Hematopoietic multipotent progenitor cell treated with erythropoietin and hydrocortisone succinate and interleukin-3 and kit ligand, for 6 days (in vitro differentiated cells): ENCODE data around the gene AP3D1.
"Not testable (repeated sequence)": the region's sequence is repeated elsewhere in the genome, so short reads cannot be mapped to it uniquely, and the experiment has no call there.

Experiments
- DNase-seq: peaks from one replicate; pipeline ENCODE4 v3.0.0-alpha.2; 2015

Gene AP3D1

DNA sequence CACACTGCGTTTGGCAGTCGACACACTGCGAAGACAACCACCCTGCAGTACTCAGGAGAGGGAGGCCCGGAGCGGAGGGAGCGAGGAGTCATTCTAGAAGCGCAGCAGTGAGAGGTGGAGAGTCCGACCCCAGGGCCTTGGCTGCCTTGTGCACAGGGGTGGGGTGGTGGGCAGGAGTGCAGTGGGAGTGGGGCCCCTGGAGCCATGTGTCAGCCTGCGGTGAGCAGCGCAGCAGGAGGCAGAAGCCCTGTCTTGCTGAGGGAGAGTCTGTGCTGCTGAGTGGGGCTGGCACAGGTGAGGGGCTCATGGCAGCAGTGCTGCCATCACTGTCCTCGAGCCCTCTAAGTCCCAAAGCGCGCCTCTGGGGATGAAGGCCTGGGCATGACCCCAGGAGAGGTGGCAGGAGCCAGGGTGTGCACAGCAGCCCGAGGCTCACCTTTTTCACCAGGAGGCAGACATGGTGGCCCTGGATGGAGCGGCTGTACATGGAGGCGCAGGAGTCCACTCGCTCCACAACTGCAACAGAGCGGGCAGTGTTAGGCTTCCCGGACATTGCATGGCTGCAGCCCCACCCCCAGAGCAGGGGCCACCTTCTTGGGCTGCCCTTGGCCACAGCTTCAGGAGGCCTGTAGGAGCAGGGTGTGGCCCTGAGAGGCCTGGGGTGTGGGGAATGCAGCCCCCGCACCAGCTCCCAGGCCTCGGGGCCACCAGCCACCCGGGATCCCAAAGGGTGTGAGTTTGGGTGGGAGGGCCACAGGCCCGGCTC is 42.9 kb downstream of the AP3D1 start:
- no peak for DNase-seq

GRCh38 chr19:2103045-2103707 is 48.2 kb downstream of the AP3D1 start:
- no peak for DNase-seq

DNA sequence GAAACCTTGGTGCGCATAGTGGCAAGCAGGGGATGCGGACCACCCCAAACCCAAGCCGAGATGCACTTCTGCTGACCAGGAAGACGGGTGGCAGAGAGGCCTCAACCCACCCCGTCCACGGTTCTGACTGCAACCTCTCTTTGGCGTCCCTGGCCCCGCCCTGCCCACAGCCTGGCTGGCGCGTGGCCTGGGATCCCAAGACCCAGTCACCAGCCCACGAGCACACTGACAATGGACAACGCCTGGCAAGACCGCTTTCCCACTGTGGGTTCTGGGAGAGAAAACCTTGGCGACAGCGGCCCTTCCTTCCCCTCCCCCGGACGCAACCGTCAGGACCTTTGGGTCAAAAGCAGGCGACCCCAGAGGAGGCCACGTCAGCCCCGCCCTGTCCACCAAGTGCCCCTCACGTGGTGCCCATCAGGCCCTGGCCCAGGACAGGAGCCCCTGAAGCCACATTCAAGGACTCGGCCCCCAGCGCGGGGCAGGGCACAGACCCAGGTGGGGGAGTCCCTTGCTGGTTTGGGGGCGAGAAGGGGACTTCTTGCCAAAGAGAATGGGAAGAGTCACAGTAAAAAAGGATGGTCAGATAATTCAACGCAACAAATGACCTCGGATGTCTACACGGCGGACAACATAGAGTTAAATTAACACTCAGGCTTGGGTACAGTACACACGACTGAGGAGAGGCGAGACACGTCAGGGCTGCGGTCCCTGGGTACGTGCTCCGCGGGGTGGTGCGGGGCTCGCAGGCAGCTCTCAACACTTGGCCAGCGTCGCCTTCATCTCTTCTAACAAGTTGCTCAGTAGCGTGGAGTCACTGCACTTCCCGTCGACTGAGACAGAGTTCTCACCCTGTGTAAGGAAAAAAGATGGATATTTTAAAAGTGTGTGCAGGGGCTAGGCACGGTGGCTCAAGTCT is 49.7 kb downstream of the AP3D1 start:
- DNase-seq, result no peak

GRCh38 chr19:2100719-2101061 is 50.7 kb downstream of the AP3D1 start:
- DNase-seq, result no peak

DNA sequence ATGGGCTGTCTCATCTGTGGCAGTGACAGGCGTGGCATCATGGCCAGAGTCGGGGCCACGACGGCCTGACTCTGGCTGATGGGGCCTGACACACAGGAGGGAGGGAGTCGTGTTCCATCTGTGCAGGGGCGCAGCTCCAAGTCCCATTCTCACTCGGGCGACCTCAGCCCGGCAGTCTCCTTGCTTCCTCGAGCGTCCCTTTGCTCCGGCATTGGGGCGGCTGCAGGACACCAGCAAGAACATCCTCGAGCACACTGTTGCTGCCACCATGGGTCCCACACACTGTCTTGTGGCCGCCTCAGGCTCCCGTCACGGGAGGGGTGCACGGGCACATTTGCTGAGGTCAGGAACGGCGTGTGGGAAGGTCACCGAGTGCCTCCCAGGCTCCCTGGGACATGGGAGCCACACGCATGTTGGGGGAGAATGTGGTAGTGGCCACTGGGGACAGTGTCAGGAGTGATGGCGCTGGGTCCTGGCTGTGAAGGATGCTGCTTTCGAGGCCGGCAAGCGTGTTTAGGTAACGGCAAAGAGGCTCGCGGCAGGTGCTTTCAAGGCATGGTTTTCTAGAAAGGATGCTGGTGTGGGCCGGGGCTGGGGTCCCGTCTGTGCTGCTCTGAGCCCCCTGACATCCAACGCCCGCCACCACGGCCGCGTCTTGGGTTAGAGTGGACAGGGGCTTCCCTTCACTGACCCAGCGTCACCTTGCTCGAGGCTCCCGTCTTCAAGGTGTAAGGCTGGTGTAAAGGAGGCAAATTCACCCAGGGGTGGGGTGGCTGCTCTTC is 51.2 kb downstream of the AP3D1 start:
- DNase-seq, result no peak

- no peak for DNase-seq
These were observed 52.3 kb downstream of the AP3D1 start for GRCh38 chr19:2099054-2099501.

GRCh38 chr19:2097886-2098327 is 53.5 kb downstream of the AP3D1 start:
- no peak for DNase-seq

DNA sequence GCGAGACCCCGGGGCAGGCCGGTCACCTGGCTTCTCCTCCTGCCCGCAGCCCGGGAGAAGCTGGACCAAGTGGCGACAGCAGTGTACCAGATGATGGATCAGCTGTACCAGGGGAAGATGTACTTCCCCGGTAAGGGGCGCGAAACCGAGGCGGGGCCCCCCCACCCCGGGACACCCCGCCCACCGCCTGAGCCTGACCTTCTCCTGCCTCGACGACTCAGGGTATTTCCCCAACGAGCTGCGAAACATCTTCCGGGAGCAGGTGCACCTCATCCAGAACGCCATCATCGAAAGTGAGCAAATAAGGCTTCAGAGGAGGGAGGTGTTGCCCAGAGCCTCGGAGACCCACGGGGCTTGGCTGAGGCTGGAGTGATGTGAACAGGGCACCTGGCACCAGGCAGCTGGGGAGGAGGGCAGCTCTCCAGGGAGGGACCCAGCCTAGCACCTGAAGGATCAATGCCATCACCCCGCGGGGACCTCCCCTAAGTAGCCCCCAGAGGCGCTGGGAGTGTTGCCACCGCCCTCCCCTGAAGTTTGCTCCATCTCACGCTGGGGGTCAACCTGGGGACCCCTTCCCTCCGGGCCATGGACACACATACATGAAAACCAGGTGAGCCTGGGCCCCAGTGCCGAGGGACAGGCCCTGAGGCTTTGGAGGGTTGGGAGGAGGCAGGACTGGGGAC is 54.0 kb downstream of the AP3D1 start:
- DNase-seq, result no peak

DNA sequence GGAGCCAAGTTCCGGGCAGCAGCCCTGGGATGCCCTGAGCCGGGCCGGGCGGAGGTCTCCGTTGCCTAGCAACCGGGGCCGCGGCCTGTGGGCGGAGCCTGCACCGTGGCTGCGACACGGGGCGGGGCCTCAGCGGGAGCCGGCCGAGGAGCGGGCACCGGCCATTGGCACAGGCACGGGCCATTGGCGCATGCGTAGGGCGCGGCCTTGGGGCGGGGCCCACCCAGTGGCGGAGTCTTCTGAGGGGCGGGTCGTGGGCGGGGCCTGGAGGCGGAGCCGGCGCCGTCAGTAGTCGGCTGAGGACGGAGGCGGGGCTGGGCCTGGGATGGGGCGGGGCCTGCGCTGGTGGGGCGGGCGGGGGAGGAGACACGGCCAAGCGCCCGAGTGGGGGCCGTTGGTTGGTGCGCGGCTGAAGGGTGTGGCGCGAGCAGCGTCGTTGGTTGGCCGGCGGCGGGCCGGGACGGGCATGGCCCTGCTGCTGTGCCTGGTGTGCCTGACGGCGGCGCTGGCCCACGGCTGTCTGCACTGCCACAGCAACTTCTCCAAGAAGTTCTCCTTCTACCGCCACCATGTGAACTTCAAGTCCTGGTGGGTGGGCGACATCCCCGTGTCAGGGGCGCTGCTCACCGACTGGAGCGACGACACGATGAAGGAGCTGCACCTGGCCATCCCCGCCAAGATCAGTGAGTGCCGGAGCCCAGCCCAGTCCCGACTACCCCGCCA is 54.7 kb downstream of the AP3D1 start, which contains the start of gene IZUMO4:
Gene IZUMO4, plus strand, starts transcription at position 436 of the 723 bp plus-strand sequence. Its CDS starts 31 bp downstream, at position 467.
- DNase-seq, result peak; percentile 97

- peak; percentile 92 for DNase-seq
These were observed 55.3 kb downstream of the AP3D1 start, which contains the start of gene MOB3A for GRCh38 chr19:2096034-2096479. TSS of gene MOB3A (minus strand) at chr19:2096326. CDS start at chr19:2078560, 17,766 bp downstream.

- DNase-seq, result not testable (repeated sequence)
These were observed 59.3 kb downstream of the AP3D1 start for GRCh38 chr19:2091926-2092525.

GRCh38 chr19:2089727-2090053 is 61.7 kb downstream of the AP3D1 start:
- no peak for DNase-seq

DNA sequence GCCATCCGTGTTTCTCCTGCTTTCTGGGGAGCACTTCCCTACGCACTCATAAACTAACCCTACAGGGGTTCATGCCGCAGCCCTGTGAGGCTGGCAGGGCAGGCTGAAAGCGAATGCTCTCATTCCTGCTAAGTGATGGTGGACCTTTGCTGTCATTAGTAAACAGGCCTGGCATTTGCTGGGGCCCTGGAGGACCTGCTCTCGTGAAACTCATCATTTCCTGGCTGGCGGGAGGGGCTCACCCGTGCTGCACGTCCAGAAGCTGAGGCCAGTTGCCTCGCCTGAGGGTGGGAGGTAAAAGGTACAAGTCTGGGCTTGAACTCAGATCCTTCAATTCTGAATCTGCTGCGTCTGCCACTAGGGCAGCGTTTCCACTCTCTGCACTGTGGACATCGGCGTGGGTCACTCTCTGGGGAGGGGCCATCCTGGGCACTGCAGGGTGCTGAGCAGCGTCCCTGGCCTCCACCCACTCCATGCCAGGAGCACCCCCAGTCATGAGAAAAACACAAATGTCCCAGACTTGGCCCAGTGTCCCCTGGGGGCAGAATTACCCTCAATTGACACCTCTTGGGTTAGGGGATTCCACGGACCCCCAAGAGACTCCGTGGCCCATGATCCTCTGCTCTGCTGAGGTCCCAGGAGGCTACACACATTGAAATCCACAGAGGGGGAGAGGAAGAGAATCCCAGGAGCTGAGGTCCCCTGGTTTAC is 62.2 kb downstream of the AP3D1 start:
- peak; percentile 35 for DNase-seq

- peak; percentile 69 for DNase-seq
These were observed 63.7 kb downstream of the AP3D1 start for GRCh38 chr19:2087621-2088100.

DNA sequence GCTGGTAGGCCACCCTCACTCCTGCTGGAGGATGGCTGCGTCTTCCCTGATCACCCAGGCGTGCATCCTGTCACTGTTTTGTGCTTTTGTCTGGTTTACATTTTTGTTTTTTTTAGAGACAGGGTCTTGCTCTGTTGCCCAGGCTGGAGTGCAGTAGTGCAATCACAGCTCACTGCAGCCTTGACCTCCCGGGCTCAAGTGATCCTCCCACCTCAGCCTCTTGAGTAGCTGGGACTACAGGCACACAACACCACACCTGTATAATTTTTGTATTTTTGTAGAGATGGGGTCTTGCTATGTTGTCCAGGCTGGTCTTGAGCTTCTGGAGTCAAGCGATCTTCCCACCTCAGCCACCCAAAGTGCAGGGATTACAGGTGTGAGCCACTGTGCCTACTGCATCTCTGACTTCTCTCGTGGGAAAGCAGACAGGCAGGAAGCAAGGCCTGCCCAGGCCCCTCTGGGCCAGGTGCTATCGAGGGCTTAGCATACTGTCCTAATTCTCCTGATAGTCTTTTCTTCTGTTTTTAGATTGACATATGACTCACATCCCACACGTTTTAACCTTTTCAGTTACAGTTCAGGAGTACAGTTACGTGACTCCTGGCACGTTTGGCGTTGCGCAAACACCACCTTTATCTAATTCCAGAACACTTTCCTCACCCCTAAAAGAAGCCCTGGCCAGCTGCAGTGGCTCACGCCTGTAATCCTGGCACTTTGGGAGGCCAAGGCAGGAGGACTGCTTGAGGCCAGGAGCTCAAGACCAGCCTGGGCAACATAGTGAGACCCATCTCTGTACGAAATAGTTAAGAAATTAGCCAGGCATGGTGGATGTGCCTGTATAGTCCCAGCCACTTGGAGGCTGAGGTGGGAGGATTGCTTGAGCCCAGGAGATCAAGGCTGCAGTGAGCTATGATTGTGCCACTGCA is 64.4 kb downstream of the AP3D1 start:
- peak; percentile 52 for DNase-seq

DNA sequence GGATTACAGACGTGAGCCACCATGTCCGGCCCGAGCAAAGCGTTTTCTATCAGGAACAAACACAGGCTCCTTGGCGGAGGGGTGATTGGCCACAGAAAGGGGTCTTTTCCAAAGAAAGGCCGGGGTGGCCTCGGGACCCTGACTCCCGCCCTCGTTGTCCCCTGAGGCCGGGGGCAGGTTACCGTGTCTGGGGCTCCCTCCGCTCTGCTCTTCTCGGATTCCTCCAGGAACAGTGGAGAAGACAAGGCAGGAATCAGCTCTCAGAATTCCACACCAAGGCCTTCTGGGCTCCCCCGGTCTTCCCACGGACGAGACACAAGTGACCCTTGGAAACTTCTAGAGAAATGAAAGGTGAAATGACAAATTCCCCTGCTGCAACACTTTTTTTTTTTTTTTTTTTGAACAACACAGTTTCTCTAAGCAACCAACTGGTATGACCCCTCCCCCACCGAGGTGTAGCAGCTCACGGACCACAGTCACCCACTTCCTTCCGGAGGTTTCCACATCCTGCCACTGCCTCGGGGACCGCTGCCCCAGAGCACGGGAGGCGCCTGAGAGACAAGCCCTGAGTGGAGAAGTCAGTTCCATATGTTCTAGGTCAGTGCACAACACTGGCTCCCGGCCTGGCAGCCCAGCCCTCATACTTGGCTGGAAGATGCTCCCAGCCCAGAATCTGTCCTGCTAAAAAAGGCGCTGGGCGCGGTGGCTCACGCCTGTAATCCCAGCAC is 66.2 kb downstream of the AP3D1 start:
- DNase-seq, result peak; percentile 96

DNA sequence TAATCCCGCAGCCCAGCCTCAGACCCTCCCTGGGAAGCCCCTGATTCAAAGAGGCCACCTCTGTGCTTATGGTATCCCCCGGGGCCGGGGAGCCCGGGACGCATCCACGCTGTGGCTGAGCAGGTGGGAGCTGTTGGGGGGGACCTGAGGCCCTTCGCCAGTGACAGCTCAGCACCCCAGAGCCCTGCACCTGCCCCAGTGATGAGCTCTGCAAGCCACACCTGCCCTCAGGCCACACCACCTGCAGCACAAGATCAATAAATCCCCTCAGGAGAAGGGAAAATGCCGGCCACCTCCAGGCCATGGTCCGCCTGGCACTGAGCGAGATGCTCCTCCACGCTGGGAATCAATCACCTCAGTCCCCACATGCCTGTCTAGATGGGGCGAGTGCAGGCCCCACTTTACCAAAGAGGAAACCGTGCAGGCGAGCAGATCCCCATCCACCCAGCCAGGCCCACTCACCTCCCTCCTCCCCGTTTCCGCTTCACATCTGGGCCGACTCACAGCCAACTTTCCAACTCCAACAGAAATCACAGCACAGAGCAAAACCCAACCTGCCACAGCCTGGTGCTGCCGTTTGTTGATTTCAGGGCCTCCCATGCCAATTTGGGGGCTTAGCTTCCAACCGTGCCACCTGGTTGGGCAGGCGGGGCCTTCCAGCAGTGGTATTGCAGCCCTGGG is 68.1 kb downstream of the AP3D1 start:
- DNase-seq, result peak; percentile 60
